HG02870 (cell line): ENCODE measurements around the gene TMED6.
"Not testable (repeated sequence)": the region's sequence is repeated elsewhere in the genome, so short reads cannot be mapped to it uniquely, and the experiment has no call there.

Experiments
- ATAC-seq: cut with Tn5 transposase; IDR thresholded peaks from one replicate; pipeline ENCODE4 v1.9.1; 2021; ENCODE audit warnings: mild to moderate bottlenecking, moderate library complexity; ENCODE audit not compliant: unreplicated experiment

TMED6 gene

DNA sequence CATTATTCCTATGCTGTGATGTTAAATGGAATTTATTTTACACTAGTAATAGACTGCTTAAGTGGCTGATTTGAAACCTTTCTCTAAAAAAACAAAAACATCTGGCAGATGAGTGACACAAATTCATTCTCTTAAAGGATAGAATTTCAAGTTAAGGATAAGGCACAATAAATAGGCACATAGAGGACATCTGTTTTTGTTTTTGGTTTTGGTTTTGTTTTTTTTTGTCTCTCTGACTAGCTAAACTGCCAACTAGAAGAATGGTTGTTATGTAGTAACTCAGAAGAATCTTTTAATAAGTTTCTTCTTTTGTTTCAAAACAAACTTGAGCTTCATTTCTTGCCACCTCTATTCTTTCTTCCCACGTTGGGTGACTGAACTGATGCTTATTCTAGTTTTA is 45.6 kb downstream of the TMED6 start:
- no peak for ATAC-seq

DNA sequence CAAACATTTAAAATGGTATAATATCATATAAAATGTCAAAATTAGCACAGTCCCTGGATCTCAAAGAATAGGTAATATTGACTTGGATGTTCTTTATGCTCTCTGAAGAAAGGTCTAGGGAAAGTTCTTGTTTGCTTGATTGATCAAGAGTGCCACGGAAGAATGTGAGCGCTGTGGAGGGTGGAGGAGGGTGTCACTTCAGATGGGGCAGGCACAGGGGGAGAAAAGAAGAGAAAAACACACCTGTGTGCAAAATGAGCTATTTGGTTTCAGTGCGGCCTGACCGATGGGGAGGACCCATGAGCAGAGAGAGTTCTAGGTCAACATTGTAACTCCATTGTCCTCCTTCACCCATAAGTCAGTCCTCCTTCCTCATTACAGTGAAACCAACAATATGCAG is 49.3 kb downstream of the TMED6 start:
- no peak for ATAC-seq

DNA sequence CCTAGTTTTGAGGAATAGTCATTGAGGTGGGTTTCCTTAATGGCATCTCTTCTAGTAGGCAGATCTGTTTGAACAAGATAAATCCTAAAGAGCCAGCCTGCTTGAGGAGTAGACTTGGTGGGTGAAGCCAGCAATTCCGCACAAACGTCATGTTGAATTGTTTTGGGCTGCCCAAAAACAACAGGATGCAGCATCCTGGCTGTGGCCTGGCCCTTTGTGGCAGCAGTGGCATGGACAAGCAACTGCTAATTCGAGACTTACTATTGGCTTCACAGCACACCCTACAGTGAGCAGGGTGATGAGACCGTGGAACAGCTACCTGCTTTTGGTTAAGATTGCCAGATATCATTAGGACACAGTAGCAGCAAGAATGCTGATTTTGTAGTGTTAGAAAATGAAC is 49.7 kb downstream of the TMED6 start:
- ATAC-seq, result no peak

DNA sequence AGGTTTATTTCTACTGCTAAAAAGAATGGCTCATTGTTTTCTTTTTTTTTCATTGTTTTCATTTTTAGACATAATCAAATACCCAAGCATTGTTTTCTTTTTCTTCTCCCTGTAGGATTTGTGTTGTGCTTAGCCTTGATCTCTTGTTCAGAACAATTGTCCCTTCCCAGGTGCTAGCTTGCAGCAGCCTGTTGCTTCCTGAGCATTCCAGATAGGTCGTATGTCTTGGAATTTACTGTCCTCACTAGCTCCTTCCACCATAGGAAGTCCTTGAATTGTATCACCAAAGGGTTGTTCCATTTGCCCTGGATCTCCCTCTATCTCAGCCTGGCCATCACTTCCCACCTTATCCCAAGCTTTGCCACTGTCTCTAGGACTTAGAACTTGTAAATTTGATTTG is 50.4 kb downstream of the TMED6 start:
- no peak for ATAC-seq

DNA sequence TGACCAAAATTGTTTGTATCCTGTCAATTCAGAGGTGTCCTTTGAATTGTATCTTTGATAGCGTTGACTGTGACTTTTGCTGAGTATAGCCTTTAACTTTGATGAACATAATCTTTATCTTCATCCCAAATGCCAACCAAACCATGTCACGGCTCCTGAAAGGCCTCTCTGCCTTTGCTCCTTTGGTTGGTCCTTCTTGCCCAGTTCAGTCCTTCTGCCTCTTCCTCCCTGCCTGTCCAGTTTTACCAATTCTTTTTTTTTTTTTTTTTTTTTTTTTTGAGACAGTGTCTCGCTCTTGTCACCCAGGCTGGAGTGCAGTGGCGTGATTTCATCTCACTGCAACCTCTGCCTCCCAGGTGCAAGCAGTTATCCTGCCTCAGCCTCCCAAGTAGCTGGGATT is 53.3 kb downstream of the TMED6 start:
- ATAC-seq, result no peak

DNA sequence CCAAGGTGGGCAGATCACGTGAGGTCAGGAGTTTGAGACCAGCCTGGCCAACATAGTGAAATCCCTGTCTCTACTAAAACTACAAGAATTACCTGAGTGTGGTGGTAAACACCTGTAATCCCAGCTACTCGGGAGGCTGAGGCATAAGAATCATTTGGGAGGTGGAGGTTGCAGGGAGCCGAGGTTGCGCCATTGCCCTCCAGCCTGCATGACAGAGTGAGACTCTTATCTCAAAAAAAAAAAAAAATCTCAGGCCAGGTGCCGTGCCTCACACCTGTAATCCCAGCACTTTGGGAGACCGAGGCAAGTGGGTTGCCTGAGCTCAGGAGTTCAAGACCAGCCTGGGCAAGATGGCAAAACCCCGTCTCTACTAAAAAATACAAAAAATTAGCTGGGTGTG is 54.8 kb downstream of the TMED6 start:
- ATAC-seq, result not testable (repeated sequence)

DNA sequence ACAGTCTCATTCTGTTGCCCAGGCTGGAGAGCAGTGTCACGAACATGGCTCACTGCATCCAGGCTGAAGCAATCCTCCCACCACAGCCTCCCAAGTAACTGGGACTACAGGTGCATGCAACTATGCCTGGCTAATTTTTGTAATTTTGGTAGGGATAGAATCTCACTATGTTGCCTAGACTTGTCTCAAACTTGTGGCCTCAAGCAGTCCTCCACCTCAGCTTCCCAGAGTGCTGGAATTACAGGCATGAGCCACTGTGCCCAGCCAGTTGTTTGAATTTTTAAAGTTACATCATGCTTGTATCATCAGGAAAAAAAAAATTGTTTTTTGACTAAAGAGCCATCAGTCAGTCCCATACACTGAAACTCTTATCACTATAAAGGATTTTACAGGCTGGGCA is 57.5 kb downstream of the TMED6 start:
- ATAC-seq, result no peak

DNA sequence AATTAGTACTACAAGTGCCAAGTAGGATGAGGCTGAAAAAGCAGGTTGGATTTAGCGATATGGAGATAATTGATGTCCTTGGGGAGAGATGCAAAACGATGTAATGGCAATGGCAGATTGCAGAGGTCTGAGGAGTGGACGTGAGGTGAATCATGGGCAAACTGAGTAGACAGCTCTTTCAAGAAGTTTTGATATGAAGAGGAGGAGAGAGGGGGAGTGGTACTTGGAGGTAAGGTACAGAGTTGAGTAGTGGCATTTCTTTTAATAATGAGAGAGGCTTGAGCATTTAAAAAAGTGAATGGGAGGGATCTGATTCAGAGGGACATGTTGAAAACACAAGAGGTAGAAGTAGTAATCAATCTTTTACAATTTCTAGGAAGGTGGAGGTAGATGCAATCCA is 58.2 kb downstream of the TMED6 start:
- ATAC-seq, result no peak
